Astrocyte of the spinal cord (primary cell): Measurements from ENCODE around the gene FAXC.
"Not testable (repeated sequence)": the region's sequence is repeated elsewhere in the genome, so short reads cannot be mapped to it uniquely, and the experiment has no call there.

ENCODE experiments used
- DNase-seq: peaks from one replicate; pipeline ENCODE4 v3.0.0; 2011; ENCODE audit warnings: low read depth, low spot score
- H3K4me3 ChIP-seq: 2 replicates; pipeline ENCODE4 v1.5.1; 2011; ENCODE audit warnings: low read depth, mild to moderate bottlenecking, low read length, moderate library complexity
- CTCF ChIP-seq: IDR thresholded peaks from 2 replicates; pipeline ENCODE4 v1.5.1; 2012; ENCODE audit warnings: low read depth, mild to moderate bottlenecking, low read length, inconsistent platforms
- in situ Hi-C: cut with HindIII; loops from 2 replicates; pipeline ENCODE4 v1.10.0; 2017; ENCODE audit warnings: low sequenced_read_pairs

Gene FAXC

GRCh38 chr6:99276747-99277146 lies 72.7 kb downstream of the FAXC start:
- peak; percentile 13 for DNase-seq
- no peak overlapping the region for H3K4me3 ChIP-seq
- in situ Hi-C loops: no loop called here
- TF ChIP-seq CTCF: no peak

- no peak for TF ChIP-seq CTCF
- H3K4me3 ChIP-seq: no peak overlapping the region
- DNase-seq: no peak
- in situ Hi-C loops: no loop called here
Measured at GRCh38 chr6:99270826-99271225, 78.6 kb downstream of the FAXC start.

- no peak for TF ChIP-seq CTCF
- DNase-seq: no peak
- no peak overlapping the region for H3K4me3 ChIP-seq
- in situ Hi-C loops: no loop called here
Measured at GRCh38 chr6:99270030-99270429, 79.4 kb downstream of the FAXC start.

- no peak overlapping the region for H3K4me3 ChIP-seq
- no peak for TF ChIP-seq CTCF
- in situ Hi-C loops: no loop called here
- no peak for DNase-seq
Measured at GRCh38 chr6:99269207-99269606, 80.3 kb downstream of the FAXC start.

GRCh38 chr6:99266996-99267395 lies 82.5 kb downstream of the FAXC start:
- in situ Hi-C loops, H3K4me3 ChIP-seq, DNase-seq: not testable (repeated sequence)

GRCh38 chr6:99265447-99265846 lies 84.0 kb downstream of the FAXC start:
- in situ Hi-C loops, H3K4me3 ChIP-seq, DNase-seq: not testable (repeated sequence)

- TF ChIP-seq CTCF: no peak
- no peak for DNase-seq
- in situ Hi-C loops: no loop called here
- H3K4me3 ChIP-seq: no peak overlapping the region
Measured at GRCh38 chr6:99254616-99255550, 94.6 kb downstream of the FAXC start.
